Activated naive CD4-positive, alpha-beta T cell treated with anti-CD3 and anti-CD28 coated beads, Interleukin-2, amount 10 ng/mL, durations not matched to agents 7 days and 5 days (primary cell): ENCODE data around the gene DENND5A.
A peak's percentile ranks its signal among the peaks of the same experiment; 100 is the strongest.
"Not testable (repeated sequence)": the region's sequence is repeated elsewhere in the genome, so short reads cannot be mapped to it uniquely, and the experiment has no call there.

Experiments used
- CTCF ChIA-PET: fragments of 350-600 bp; sonication (Branson Sonifier 250); formaldehyde crosslinking; loops from one replicate; lab custom pipeline; 2021; ENCODE audit warnings: antibody characterized with exemption; lab: Charles Lee
- DNase-seq: peaks from one replicate; pipeline ENCODE4 v3.0.0-alpha.2; 2020
- H3K27ac Mint-ChIP-seq: one replicate; pipeline ENCODE4 v1.8.0; 2021; ENCODE audit warnings: mild to moderate bottlenecking, moderate library complexity, mixed read lengths
- H3K27me3 Mint-ChIP-seq: one replicate; pipeline ENCODE4 v1.8.0; 2021; ENCODE audit warnings: mild to moderate bottlenecking, mixed read lengths
- H3K36me3 Mint-ChIP-seq: one replicate; pipeline ENCODE4 v1.8.0; 2021; ENCODE audit warnings: mixed read lengths
- H3K4me1 Mint-ChIP-seq: one replicate; pipeline ENCODE4 v1.8.0; 2021; ENCODE audit warnings: mixed read lengths
- H3K4me3 Mint-ChIP-seq: one replicate; pipeline ENCODE4 v1.8.0; 2021; ENCODE audit warnings: mild to moderate bottlenecking, moderate library complexity, mixed read lengths
- H3K9me3 Mint-ChIP-seq: one replicate; pipeline ENCODE4 v1.8.0; 2021; ENCODE audit warnings: mixed read lengths

DENND5A gene

DNA sequence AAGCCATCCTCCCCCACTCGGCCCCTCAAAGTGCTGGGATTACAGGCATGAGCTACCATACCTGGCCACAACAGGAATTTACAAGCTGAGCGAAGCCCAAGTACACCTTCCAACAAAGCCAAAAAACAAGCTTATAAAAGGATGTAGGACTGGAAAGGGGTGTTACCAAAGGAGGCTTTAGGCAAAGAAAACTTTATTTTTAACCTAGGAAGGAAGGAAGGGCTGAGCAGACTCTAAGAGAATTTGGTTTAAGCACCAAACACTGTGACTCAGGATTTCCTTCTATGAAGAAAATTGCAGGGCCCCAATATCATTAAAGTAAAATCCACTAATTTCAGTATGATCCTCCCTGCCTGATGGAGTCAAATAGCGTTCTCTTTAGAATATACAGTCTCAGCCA lies 12.1 kb downstream of the DENND5A start:
- CTCF ChIA-PET = interaction anchor here (1.0 kb wide), 1 partner anchor 44 kb away, joined by 3 read pairs; no protein-coding TSS in a partner anchor
- Mint-ChIP-seq H3K9me3 (no peaks in the 10 kb centered on the region), H3K27me3 (no peaks in the 10 kb centered on the region), H3K4me3 (no peak overlapping the region), H3K36me3 (peaks cover 27% of the 10 kb centered on the region), H3K4me1 (peaks cover 65% of the 10 kb centered on the region), H3K27ac (peak overlapping the region; percentile 15)
- no peak for DNase-seq

DNA sequence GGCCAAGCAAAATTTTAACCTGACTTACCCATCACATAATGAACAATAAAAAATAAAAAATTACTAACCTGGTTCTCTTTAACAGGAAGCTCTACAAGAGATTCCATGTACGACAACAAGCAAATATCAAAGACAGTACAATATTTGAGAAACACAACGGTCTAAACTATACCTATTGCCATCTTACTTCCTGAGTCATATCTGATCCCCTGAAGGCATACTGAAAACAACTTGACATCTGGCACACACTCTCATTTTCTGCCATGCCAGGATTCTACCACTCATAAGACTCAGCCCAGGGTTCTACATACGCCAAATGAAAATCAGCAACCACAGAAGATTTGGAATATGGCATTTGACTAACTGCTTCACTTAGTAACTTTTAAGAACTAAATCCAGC lies 13.8 kb downstream of the DENND5A start:
- H3K9me3 Mint-ChIP-seq = no peaks in the 10 kb centered on the region
- no peaks in the 10 kb centered on the region for H3K27me3 Mint-ChIP-seq
- H3K36me3 Mint-ChIP-seq = peaks cover 29% of the 10 kb centered on the region
- peak overlapping the region; percentile 4 for H3K4me3 Mint-ChIP-seq
- DNase-seq = no peak
- CTCF ChIA-PET = interaction anchor here (2.8 kb wide), 1 partner anchor 10 kb away, joined by 6 read pairs; no protein-coding TSS in a partner anchor
- peak overlapping the region; percentile 86 for H3K27ac Mint-ChIP-seq
- peaks cover 78% of the 10 kb centered on the region for H3K4me1 Mint-ChIP-seq

DNA sequence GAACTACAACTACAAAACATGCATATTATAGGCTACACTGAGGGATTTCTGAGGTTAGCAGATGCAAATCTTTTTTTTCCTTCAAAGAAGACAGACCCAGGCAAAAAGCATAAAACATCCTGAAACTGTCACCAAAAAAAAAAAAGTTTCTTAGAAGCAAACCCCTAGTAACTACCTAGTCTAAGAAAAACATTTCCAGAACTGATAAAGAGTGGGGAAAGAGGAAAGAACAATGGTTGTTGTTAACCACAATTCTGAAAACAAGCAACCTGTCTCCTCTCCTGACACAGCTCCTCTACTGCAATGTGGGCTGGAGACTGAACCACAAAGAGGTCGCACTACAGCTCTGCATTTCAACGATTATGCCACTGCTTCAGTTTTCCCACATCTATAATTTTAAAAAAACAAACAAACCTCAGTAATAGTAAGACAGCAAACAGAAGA lies 15.0 kb downstream of the DENND5A start:
- Mint-ChIP-seq H3K36me3 (peaks cover 25% of the 10 kb centered on the region), H3K27ac (peak overlapping the region; percentile 86), H3K9me3 (no peaks in the 10 kb centered on the region), H3K27me3 (no peaks in the 10 kb centered on the region), H3K4me1 (peaks cover 83% of the 10 kb centered on the region), H3K4me3 (peak overlapping the region; percentile 45)
- DNase-seq = peak; percentile 65
- CTCF ChIA-PET = interaction anchor here (0.7 to 2.8 kb wide), 2 partner anchors 11 to 266 kb away, joined by 4 to 6 read pairs; no protein-coding TSS in a partner anchor

DNA sequence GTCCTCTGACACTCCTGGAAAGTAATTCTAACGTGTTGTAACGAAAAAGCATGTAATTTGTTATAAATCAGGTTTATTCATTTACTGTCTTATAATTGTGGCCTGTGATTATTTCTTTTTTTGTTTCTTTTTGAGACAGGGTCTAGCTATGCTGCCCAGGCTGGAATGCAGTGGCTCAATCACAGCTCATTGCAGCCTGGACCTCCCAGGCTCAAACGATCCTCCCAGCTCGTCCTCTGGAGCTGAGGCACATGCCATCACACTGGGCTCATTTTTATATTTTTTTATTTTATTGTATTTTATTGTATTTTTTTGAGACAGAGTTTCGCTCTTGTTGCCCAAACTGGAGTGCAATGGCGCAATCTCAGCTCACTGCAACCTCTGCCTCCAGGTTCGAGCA lies 15.9 kb downstream of the DENND5A start:
- no peak for DNase-seq
- CTCF ChIA-PET = interaction anchor here (2.8 kb wide), 1 partner anchor 12 kb away, joined by 6 read pairs; no protein-coding TSS in a partner anchor
- Mint-ChIP-seq H3K27me3 (no peaks in the 10 kb centered on the region), H3K4me1 (peaks cover 78% of the 10 kb centered on the region), H3K27ac (no peak overlapping the region), H3K9me3 (no peaks in the 10 kb centered on the region), H3K36me3 (peaks cover 18% of the 10 kb centered on the region), H3K4me3 (no peak overlapping the region)

DNA sequence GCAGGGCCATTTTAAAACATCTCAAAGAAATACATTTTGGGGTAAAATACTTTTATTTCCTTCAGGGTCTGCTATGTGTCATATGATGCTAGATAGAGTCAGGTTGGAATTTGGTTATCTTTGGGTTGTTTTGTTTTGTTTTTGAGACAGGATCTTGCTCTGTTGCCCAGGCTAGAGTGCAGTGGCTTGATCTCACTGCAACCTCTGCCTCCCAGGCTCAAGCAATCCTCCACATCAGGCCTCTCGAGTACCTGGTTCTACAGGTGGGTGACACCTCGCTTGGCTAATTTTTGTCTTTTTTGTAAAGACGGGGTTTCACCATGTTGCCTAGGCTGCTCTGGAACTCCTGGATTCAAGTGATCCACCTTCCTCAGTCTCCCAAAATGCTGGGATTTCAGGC lies 17.3 kb downstream of the DENND5A start:
- Mint-ChIP-seq H3K4me1 (peaks cover 73% of the 10 kb centered on the region), H3K9me3 (no peaks in the 10 kb centered on the region), H3K27ac (no peak overlapping the region), H3K36me3 (peaks cover 16% of the 10 kb centered on the region), H3K27me3 (no peaks in the 10 kb centered on the region), H3K4me3 (no peak overlapping the region)
- DNase-seq = no peak
- CTCF ChIA-PET = interaction anchor here (0.6 to 1.2 kb wide), 2 partner anchors 33 to 110 kb away, joined by 3 read pairs; no protein-coding TSS in a partner anchor

DNA sequence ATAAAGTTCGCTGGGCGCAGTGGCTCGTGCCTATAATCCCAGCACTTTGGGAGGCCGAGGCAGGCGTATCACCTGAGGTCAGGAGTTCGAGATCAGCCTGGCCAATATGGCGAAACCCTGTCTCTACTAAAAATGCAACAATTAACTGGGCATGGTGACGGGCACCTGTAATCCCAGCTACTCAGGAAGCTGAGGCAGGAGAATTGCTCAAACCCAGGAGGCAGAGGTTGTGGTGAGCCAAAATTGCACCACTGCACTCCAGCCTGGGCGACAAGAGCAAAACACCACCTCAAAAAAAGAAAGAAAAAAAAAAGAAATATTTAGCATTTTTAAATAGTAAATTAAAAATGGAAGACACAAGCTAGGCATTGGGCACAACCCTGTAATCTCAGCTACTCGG lies 28.9 kb downstream of the DENND5A start:
- DNase-seq, H3K9me3 Mint-ChIP-seq, H3K4me3 Mint-ChIP-seq, H3K27ac Mint-ChIP-seq, CTCF ChIA-PET, H3K27me3 Mint-ChIP-seq: not testable (repeated sequence)
- Mint-ChIP-seq H3K36me3 (peaks cover 14% of the 10 kb centered on the region), H3K4me1 (peaks cover 47% of the 10 kb centered on the region)

DNA sequence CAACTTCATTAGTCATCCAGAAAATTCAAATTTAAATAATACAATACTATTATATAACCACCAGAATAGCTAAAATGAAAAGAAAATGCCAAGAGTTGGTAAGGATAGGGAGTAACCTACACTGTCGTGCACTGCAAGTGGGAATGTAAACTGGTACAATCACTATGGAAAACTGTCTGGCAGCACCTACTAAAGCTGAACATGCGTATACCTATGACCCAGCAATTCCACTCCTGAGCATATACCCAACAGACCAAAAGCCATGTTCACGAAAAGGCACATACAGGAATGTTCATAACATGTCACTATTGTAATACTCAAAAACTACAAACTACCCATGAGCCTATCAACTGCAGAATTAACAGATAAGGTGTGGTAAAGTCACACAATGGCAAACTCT lies 32.7 kb downstream of the DENND5A start:
- H3K27ac Mint-ChIP-seq = peak overlapping the region; percentile 38
- peaks cover 55% of the 10 kb centered on the region for H3K4me1 Mint-ChIP-seq
- H3K4me3 Mint-ChIP-seq = no peak overlapping the region
- peaks cover 8% of the 10 kb centered on the region for H3K9me3 Mint-ChIP-seq
- DNase-seq = no peak
- CTCF ChIA-PET = no interaction called here
- peaks cover 16% of the 10 kb centered on the region for H3K36me3 Mint-ChIP-seq
- H3K27me3 Mint-ChIP-seq = no peaks in the 10 kb centered on the region

DNA sequence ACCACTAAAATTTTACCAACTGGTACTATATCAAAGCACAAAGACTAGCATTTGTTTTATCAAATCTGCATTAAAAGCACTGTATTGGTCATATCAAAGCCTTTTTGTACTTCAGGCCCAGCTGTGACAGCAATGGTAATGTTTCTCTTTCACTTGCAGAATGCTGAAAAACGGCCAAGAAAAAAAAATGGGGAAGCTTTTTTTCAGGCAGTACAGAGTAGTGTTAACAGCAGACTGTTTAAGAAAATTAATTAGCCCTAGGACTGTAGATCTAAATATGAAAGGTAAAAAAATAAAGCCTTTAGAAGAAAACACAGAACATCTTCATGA lies 33.3 kb downstream of the DENND5A start:
- Mint-ChIP-seq H3K27ac (peak overlapping the region; percentile 79), H3K4me3 (peak overlapping the region; percentile 67), H3K9me3 (peaks cover 8% of the 10 kb centered on the region), H3K36me3 (peaks cover 16% of the 10 kb centered on the region), H3K27me3 (no peaks in the 10 kb centered on the region), H3K4me1 (peaks cover 55% of the 10 kb centered on the region)
- CTCF ChIA-PET = interaction anchor here (0.6 to 0.8 kb wide), 2 partner anchors 21 to 27 kb away, joined by 3 to 4 read pairs; no protein-coding TSS in a partner anchor
- peak; percentile 31 for DNase-seq

DNA sequence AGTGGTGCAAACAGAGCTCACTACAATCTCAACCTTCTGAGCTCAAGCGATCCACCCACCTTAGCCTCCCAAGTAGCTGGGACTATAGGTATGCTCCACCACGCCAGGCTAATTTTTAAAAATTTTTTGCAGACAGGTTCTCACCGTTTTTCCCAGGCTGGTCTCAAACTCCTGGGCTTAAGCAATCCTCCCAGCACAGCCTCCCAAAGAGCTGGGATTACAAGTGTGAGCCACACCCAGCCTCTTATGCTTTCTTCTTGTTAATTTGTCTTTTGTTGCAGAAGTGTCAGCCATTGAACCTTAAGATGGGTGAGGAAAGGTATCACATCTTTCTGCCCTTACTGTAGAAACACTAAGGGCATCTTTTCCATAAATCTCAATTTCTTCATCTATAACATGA lies 34.9 kb downstream of the DENND5A start:
- H3K4me1 Mint-ChIP-seq = peaks cover 47% of the 10 kb centered on the region
- peaks cover 8% of the 10 kb centered on the region for H3K9me3 Mint-ChIP-seq
- H3K27me3 Mint-ChIP-seq = no peaks in the 10 kb centered on the region
- peaks cover 19% of the 10 kb centered on the region for H3K36me3 Mint-ChIP-seq
- H3K27ac Mint-ChIP-seq = no peak overlapping the region
- no peak for DNase-seq
- CTCF ChIA-PET = no interaction called here
- no peak overlapping the region for H3K4me3 Mint-ChIP-seq

DNA sequence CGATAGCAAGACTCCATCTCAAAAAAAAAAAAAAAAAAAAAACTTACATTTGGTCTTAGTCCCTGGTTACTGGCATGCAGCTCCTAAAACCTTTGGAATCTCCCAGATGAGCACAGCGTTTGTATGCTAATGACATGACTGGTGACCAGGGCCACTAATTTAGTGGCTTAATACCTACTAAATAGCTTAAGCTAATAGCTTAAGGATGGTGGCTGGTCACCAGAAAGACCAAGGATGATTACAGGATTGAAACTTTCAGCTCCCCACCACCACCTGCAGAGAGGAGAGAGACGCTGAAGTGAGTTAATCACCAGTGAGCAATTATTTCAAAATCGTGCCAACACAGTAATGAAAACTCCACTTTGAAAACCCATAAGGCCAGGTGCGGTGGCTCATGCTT lies 37.1 kb downstream of the DENND5A start:
- H3K4me3 Mint-ChIP-seq = no peak overlapping the region
- CTCF ChIA-PET = no interaction called here
- H3K27ac Mint-ChIP-seq = no peak overlapping the region
- no peaks in the 10 kb centered on the region for H3K9me3 Mint-ChIP-seq
- peaks cover 39% of the 10 kb centered on the region for H3K4me1 Mint-ChIP-seq
- no peak for DNase-seq
- H3K36me3 Mint-ChIP-seq = peaks cover 9% of the 10 kb centered on the region
- no peaks in the 10 kb centered on the region for H3K27me3 Mint-ChIP-seq

DNA sequence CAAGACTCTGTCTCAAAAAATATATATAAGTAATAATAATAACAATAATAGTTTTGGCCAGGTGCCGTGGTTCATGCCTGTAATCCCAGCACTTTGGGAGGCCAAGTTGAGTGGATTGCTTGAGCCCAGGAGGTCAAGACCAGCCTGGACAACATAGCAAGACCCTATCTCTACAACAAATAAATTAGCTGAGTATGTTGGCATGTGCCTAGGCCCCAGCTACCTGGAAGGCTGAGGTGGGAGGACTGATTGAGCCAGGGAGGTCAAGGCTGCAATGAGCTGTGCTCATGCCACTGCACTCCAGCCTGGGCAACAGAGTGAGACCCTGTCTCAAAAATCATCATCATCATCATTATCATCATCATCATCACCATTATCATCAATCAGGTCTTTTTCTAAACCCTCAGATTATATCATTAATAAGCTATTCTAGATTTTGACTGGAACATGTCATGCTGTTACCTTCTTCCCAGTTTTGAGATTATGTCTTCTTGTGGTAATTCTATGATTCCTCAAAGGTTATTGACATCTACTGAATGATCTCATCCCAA lies 39.3 kb downstream of the DENND5A start:
- Mint-ChIP-seq H3K27me3 (no peaks in the 10 kb centered on the region), H3K9me3 (no peaks in the 10 kb centered on the region), H3K27ac (no peak overlapping the region), H3K36me3 (peaks cover 7% of the 10 kb centered on the region), H3K4me1 (peaks cover 18% of the 10 kb centered on the region), H3K4me3 (no peak overlapping the region)
- no peak for DNase-seq
- CTCF ChIA-PET = no interaction called here

DNA sequence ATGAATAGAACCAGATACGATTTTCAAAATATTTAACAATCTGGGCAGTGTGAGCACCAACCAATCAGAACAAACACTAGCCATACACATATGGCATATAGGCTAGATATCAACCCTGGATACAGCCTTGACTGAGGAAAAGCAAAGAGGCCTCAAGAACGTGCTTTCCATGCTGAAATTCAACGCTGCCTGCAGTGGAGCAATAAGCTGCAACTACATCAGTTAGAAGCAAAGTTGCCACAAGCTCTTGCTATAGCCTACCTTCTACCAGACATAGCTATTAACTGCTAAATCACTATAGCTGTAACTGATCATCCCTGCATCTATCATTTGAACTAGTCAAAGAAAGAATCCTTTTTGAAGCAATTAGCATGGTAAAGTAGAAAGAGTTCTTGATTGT lies 42.5 kb downstream of the DENND5A start:
- H3K27me3 Mint-ChIP-seq = no peaks in the 10 kb centered on the region
- CTCF ChIA-PET = no interaction called here
- peaks cover 3% of the 10 kb centered on the region for H3K36me3 Mint-ChIP-seq
- H3K9me3 Mint-ChIP-seq = no peaks in the 10 kb centered on the region
- no peak for DNase-seq
- H3K27ac Mint-ChIP-seq = no peak overlapping the region
- no peak overlapping the region for H3K4me3 Mint-ChIP-seq
- H3K4me1 Mint-ChIP-seq = peaks cover 8% of the 10 kb centered on the region

DNA sequence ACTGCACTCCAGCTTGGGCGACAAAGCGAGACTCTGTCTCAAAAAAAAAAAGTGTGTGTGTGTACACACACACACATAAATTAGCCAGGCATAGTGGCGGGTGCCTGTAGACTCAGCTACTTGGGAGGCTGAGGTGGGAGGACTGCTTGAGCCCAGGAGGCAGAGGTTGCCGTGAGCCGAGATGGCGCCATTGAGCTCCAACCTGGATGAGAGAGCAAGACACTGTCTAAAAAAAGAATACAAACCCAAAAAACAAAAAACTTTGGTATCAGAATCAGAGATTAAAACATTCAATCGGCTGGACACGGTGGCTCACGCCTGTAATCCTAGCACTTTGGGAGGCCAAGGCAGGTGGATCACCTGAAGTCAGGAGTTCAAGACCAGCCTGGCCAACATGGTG lies 44.3 kb downstream of the DENND5A start:
- H3K27ac Mint-ChIP-seq, H3K27me3 Mint-ChIP-seq, H3K9me3 Mint-ChIP-seq, DNase-seq, CTCF ChIA-PET, H3K4me3 Mint-ChIP-seq, H3K36me3 Mint-ChIP-seq: not testable (repeated sequence)
- peaks cover 11% of the 10 kb centered on the region for H3K4me1 Mint-ChIP-seq

DNA sequence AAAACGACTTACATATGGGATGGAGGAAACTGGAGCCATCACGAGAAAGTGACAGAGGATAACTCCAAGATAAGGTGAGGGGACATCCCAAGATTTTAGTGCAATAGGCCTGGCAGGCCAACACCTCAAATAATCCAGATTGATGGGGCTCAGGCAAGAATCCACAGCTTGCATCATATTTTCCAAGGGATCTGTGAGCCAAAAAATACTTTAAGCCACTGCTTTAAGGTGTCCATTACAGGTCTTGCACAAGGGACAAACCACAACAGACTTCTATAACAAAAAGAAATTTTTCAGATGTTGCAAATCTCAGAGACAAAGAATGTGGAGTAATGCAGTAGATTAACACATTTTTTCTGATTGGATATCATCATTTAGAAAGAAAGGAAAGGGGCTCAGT lies 45.6 kb downstream of the DENND5A start:
- Mint-ChIP-seq H3K4me3 (no peak overlapping the region), H3K9me3 (no peaks in the 10 kb centered on the region), H3K27me3 (no peaks in the 10 kb centered on the region), H3K36me3 (no peaks in the 10 kb centered on the region), H3K4me1 (peaks cover 22% of the 10 kb centered on the region), H3K27ac (no peak overlapping the region)
- CTCF ChIA-PET = no interaction called here
- no peak for DNase-seq

DNA sequence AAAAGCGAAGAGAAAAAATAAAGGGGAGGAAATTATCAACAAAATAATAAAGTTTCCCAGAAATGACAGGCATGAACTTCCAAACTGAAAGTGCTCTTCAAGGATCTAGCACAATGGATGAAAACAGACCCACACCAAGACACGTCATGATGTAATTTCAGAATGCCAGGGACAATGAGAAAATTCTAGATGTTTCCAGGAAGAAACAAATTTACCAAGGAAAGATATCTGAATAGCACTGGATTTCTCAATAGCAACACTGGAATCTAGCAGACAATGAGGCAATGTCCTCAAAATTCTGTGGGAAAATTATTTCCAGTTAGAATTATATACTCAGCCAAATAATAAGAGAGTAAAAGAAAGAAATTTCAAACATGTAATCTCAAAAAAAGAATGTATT lies 46.0 kb downstream of the DENND5A start:
- Mint-ChIP-seq H3K36me3 (peaks cover 1% of the 10 kb centered on the region), H3K27me3 (no peaks in the 10 kb centered on the region), H3K27ac (no peak overlapping the region), H3K4me3 (no peak overlapping the region), H3K9me3 (no peaks in the 10 kb centered on the region), H3K4me1 (peaks cover 26% of the 10 kb centered on the region)
- CTCF ChIA-PET = no interaction called here
- no peak for DNase-seq
